Retina (tissue), 1 donor: ENCODE data around the gene ZNF648.
A peak's percentile ranks its signal among the peaks of the same experiment; 100 is the strongest.
"Not testable (repeated sequence)": the region's sequence is repeated elsewhere in the genome, so short reads cannot be mapped to it uniquely, and the experiment has no call there.

Source experiments
- DNase-seq: peaks from one replicate; pipeline ENCODE4 v3.0.0-alpha.2; 2016

ZNF648 gene, protein sequence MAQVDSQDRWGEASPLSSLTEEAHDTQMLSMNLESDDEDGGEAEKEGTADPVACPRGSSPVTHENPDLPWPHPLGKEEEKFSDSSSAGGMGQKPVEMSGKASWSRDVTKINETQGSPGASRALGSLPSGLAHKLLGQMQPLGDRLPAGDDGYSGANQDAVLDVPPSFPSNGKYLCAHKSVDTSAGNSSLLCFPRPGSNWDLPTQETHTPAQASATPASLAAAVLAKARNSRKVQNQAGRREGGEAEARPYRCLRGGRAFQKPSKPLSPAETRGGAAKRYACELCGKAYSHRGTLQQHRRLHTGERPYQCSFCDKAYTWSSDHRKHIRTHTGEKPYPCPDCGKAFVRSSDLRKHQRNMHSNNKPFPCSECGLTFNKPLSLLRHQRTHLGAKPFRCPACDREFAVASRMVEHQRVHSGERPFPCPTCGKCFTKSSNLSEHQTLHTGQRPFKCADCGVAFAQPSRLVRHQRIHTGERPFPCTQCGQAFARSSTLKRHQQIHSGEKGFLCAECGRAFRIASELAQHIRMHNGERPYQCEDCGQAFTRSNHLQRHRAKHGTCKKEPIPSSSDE

DNA sequence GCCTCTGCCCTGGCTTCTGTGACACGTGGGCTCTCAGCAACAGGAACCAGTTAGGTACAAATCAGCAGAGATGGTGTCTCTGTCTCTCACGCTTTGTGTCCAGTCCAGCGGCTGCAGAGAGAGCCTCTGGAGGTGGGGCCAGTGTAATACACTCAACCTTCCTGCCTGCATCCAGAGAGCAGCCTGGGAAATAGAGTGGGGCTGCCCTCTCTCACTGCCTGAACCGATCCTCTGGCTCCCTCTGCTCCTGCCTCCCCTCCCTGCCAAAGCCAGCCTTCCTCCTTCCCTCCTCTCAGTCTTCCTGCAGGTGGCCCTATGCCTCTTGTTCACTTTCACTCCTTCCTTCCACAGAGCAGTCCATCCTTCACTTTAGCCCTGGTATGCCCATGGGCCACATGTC is at the start of gene ZNF648:
TSS of gene ZNF648 (minus strand) at position 119 of the 400 bp plus-strand sequence. CDS start 3,702 bp downstream, outside the sequence.
- peak; percentile 44 for DNase-seq

GRCh38 chr1:182110635-182111034 is 49.1 kb upstream of the ZNF648 start:
- DNase-seq = no peak

DNA sequence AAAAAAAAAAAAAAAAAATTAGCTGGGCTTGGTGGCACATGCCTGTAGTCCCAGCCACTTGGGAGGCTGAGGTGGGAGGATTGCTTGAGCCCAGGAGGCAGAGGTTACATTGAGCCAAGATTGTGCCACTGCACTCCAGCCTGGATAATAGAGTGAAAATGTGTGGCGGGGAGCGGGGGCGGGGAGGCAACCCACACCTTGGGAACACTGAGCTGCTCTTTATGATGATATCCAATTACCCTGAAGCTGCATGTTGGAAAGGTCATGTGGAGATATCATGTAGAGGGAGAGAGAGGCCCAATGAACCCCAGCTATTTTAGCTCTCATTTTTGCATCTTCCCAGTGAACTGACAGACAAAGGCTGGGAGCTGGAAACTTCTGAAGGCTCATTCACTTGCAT is 48.3 kb upstream of the ZNF648 start:
- no peak for DNase-seq

- no peak for DNase-seq
These were observed 45.7 kb upstream of the ZNF648 start for GRCh38 chr1:182107209-182107608.

GRCh38 chr1:182102043-182102416 is 40.5 kb upstream of the ZNF648 start:
- no peak for DNase-seq

GRCh38 chr1:182101415-182102042 is 40.0 kb upstream of the ZNF648 start:
- DNase-seq = no peak

DNA sequence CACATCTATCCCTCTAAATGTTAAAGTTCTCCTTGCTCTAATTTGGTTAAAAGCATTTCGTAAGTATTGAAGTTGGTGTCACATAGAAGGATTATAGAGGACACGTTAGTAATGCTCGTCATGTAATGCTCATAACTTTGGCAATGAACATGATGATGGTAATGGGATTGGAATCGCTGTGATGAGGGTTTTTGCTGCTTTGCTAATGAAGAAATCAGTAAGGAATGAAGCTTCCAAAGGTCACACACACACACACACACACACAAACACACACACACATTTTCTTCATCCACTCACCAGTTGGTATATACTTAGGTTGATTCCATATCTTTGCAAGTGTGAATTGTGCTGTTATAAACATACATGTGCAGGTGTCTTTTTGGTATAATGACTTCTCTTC is 36.8 kb upstream of the ZNF648 start:
- no peak for DNase-seq

DNA sequence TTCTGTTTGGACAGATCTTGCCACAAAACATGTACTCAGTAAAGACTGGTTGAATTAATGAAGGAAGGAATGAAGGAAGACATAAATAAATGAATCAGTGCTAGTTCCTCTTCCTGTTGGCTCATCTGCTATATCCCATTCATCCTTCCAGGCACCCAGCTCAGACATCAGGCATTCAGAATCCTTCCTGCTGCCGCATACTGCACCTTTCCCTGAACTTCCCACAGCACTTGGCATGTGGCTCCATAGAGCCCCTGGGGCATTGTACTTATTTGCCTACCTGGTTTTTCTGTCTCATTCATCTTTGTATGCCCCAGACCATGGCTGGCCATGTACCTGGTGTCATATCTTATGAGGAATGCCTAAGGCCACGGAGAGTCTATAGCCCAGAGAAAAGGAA is 34.4 kb upstream of the ZNF648 start:
- no peak for DNase-seq

- not testable (repeated sequence) for DNase-seq
These were observed 33.0 kb upstream of the ZNF648 start for GRCh38 chr1:182094514-182095005.

DNA sequence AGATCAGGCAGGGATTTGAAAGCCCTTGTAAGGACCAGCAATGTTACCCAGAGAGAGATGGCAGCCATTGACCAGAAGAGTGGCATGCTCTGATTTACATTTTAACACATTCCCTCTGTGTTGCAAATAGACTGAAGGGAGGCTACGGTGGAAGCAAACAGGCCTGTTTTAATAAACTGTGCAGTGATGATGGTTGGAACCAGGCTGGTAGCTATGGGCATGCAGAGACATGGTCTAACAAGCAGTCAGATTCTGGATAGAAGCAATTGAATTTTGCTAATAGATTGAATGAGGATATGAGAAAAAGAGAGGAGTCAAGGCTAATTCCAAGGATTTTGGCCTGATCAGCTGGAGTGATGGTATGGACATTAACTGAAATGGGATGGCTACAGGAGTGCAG is 32.3 kb upstream of the ZNF648 start:
- no peak for DNase-seq

- DNase-seq = no peak
These were observed 30.8 kb upstream of the ZNF648 start for GRCh38 chr1:182092336-182092735.

DNA sequence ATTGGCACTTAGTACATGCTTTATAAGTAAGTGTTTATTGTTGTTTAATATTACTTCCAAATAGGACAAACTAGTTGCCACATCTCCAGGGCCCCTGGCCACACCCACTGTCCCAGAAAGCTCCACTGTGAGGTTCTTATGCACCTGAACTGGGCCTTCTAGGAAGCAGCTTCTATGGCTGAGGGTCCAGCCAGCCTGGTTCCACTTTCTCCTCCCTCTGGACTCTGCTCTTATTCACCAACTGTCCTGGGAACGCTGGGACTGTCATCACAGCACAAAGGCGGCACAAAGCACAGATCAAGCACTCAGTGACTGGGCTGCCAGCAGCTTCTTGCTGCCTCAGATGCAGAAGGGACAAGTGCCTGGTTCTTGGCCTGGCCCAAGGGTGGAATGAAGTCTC is 29.6 kb upstream of the ZNF648 start:
- DNase-seq = no peak

DNA sequence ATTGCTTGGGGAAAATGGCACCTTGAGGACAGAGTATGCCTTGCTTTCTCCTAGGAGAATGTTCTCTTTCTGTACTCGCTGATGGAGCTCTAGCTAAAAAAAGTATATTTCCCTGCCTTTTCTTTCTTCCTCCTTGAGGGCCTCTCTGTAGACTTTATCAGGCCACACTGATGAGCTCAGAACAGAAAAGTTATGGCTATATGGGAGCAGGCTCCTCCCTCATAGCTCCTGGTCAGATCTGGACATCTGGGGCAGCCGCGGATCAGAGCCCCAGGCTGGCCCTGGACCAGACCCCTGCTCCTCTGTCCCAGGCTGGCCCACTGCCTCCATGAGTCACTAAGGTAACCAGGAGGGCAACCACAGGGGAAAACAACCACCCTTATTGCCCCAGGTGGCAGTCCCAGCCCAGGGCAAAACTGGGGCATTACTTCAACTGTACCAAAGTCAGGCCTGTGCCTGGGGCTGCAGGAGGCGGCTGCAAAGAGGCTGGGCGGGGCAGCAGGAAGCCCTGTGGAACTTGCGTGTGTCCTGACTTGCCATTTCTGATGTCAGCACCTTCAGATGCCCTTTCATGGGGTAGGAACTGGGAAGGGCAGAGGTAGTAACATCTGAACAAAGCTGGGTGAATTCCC is 26.3 kb upstream of the ZNF648 start:
- no peak for DNase-seq

DNA sequence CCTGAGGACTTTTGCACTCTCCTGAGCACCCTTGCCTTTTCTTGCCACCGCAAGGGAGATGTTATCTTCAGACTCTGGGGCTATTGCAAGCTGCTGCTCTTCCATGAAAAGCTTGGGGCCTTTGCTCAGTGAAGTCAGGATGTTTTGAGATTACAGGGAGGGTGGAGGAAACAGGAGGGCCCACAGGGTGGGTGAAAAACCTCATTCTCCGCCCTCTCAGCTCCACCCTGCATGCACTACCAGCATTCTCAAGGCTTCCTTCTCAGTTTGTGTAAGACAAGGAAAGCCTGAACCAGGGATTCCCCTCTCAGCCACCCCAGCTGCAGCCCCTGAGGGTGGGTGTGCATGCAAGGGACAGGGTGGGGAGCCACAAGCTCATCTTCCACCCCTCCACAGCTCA is 25.8 kb upstream of the ZNF648 start:
- no peak for DNase-seq

GRCh38 chr1:182086620-182087019 is 25.1 kb upstream of the ZNF648 start:
- no peak for DNase-seq

DNA sequence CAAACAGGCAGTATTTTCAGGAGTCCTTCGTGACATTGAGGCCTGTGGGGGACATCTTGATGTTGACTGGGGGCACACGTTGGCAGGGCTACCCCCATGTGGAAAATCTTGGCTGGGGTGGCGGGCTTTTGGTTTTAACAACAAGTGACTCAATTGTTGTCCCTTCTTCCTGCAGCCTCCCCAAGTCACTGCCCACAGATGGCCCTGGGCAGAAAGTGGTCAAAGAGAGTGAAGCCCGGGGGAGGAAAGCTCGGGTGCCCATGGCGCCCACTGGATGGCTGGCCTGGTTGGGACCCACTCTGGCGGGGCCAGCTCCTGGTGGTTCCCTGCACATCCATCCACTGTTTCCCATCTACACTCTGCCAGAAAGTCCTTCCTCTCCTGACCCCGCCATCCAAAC is 24.6 kb upstream of the ZNF648 start:
- no peak for DNase-seq

DNA sequence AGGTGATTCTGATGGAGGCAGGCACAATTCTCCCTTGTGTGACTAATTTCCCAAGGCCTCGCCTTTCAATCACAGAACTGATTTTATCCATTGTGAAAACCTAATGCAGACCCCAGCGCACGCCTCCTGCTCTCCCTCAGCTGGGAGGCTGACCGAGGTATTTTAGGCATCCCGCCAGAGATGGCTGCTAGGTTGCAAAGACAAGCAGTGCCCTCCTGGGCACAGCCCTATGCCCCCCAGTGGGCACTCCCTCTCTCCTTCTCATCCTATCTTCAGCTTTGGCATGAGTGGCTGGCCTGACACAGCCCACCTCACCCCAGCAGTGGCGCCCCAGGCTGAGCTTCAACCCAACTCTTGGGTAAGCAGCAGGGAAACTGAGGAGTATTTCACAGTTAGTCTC is 24.2 kb upstream of the ZNF648 start:
- DNase-seq = no peak

- peak; percentile 89 for DNase-seq
These were observed 23.2 kb upstream of the ZNF648 start for GRCh38 chr1:182084487-182085316.

GRCh38 chr1:182083851-182084486 is 22.5 kb upstream of the ZNF648 start:
- DNase-seq = no peak

DNA sequence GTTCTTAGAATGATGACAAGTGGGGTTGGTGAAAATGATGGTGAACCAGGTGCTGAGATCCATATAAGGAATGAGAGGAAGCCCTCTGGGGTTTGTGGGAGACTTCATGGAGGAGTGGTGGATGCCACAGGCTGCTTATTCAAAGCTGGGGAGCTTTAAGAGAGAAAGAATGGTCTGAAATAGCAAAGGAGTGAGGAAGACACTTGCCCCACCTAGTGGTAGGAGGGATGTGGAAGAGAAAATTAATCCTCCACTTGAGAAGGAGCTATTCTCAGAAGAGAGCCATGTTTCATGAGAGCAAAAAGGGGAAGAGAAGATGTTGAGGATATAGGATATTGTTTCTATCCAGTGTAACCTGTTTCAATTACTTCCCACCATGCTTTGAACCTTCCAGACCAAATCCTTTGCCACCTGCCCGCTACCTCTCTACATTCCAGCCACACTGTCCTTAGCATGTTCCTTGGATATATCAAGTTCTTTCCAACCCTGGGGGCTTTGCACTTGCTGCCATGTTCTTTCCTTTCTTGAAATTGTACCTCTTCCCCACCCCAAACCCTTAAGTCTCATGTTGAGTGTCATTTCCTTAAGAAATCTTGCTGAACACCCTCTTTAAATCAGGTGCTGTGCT is 19.6 kb upstream of the ZNF648 start:
- DNase-seq = peak; percentile 65

GRCh38 chr1:182080040-182080439 is 18.5 kb upstream of the ZNF648 start:
- no peak for DNase-seq

DNA sequence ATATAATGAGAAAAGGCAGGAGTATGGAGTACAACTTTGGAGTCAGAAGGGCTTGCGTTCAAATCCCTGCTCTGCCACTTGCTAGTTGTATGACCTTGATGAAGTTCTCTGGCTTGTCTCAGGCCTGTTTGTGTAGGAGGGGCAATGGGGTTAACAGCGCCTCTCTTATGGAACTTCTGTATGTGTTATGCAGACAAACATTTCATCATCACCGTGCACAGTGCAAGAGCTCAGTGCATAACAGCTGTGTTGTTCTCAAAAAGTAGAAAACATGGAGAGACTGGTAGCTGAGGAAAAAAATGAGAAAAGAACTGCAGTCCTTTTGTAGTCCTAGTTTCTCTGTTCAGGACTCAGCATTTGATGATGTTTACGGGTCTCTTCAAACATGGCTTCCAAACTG is 10.4 kb upstream of the ZNF648 start:
- no peak for DNase-seq
